NCI-H1092 (cell line): ENCODE data around the gene MSRB3.
"Not testable (repeated sequence)": the region's sequence is repeated elsewhere in the genome, so short reads cannot be mapped to it uniquely, and the experiment has no call there.

ENCODE experiments used
- DNase-seq: peaks from one replicate; lab custom pipeline; 2025; lab: John Stamatoyannopoulos, UW

MSRB3 gene

GRCh38 chr12:65292241-65292640, 13.8 kb downstream of the MSRB3 start:
- DNase-seq = no peak

GRCh38 chr12:65293735-65294134, 15.3 kb downstream of the MSRB3 start:
- no peak for DNase-seq

DNA sequence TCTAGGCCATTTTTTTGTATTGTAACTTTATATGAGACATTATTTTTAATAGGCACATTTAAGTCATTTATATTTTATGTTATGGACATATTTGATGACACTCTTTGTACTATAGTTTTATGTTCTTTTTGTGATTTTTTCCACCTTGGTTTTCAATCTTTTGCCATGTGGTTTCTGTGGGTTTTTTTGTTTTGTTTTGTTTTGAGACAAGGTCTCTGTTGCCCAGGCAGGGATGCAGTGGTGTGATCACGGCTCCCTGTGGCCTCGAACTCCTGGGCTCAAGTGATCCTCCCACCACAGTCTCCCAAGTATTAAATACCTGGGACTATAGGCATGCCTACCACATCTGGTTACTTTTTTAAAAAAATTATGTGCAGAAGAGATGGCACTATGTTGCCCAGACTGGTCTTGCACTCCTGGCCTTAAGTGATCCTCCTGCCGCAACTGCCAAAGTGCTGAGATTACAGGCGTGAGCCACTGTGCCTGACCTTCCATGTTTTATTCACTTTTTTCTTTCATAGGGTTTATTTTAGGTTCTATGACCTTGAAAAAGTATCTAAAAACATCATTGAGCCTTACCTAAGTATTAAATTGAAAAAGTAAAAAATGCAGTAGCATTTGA, 16.3 kb downstream of the MSRB3 start:
- no peak for DNase-seq

- DNase-seq = no peak
Observed at GRCh38 chr12:65296508-65297265, 18.2 kb downstream of the MSRB3 start.

- no peak for DNase-seq
Observed at GRCh38 chr12:65300097-65300496, 21.6 kb downstream of the MSRB3 start.

DNA sequence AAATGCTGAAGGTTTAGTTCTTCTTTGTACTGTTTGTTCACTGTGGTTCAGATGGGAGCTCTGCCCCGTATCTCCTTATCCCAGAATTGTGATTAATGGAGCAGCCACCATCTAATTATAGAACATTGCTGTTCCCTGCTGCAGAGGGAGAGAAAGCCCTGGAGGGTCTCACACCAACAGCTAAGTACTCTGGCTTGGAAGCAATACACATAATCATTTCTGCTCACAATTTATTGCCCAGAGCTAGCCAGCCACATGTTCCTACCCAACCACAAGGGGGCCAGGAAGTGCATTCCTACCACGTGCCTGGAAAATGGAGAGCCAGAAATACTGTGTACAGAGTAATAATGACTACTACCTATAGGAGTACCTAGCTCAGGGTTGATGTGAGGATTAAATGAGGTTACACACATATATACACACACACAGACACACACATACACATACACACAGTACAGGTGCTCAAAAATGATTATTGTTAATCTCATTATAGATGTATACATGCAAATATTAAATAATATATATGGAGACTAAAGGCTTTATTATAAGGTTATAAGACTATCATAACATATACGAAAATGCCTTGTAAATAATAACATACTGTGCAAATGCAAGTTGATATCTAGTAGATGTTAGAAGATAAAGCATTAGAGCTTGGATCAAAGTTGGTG, 22.3 kb downstream of the MSRB3 start:
- no peak for DNase-seq

DNA sequence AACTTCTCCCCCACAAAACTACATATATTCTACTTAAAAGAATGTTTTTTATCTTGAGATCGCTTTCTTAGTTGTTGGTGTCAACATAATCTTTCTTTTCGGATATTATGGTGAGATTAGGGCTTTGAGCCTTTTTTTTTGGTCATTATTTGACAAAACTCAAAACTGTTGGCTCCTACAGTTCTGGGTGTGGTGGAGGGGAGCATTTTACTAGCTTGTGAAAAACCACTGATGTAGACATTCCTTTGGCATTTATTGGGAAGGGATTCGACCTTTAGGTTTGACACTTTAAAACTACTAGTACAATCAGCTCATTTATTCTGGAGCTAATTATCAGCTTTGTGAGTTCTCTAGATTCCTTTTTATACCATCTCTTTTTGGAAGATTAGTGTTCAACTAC, 24.4 kb downstream of the MSRB3 start:
- DNase-seq = no peak

- DNase-seq = no peak
Observed at GRCh38 chr12:65305346-65305950, 27.0 kb downstream of the MSRB3 start.

DNA sequence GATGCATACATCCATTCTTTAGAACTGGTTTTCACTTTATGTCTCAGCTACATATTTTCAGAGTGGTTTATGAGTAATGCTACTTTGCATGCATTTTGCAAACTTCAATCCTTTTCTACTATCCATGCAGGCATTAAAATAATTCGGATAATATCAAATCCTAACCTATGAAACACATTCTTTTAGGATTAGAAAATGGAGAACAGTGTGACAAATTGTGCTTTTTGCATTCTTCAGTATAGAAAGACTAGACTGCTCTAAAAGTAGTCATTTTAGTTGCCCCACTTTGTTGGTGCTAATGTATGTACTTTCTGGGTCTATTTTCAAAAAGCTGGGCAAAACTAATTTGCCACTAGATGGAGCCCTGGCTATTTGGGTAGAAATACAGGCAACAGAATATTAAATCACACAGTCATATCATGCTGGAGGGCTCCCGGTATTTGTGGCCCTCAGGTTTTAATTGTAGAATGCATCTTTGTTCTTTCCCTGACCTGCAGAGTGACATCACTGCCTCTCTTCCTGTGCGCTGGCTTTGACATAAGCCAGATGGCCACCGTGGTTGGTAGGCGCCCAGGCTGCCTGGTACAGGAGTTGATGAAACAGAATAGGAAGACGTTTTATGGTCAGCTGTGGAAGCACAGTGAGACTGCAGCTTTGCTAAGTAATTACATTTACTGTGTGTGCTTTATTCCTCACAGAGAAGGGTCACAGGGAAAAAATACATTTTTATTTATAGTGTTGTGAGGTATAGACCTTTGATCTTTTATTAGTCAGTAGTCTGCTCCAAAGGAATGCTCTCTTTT, 28.1 kb downstream of the MSRB3 start:
- no peak for DNase-seq

DNA sequence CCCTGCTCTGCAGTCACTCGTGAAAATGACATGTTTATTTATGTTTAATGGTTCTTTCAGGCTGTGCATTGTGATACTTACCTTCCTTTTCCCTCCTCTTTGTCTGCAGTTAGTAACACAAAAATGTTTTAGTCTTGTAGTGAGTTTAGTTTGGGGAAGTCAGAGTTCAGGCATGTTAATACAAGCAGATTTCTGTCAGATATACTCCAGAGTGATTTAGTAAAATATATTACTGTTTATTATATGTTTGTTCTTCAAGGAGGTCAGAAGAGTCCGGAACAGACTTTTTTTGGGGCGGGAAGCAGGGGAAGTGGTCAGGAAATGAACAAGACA, 28.7 kb downstream of the MSRB3 start:
- DNase-seq = no peak

- no peak for DNase-seq
Observed at GRCh38 chr12:65308006-65308405, 29.5 kb downstream of the MSRB3 start.

DNA sequence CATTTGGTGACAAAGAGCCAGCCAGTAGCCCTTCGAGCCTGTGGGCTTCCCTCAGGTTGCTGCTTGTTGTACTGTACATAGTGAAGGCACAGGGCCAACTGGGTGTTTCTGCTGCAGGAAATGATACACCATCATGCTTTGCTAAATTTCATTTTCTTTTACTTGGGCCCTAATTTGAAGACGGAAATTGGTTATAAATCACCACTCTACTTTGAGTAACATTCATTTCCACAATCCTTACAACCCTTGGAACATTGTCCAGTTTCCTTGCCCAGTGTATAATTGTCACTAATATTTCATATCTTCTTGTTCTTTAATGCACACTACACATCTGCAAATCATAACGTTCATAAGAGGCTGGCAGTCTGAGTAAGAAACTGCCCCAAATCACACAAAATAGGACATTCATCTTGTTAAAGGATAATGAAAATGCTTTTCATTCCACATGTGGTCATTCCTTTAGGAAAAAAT, 30.2 kb downstream of the MSRB3 start:
- DNase-seq = no peak

- DNase-seq = no peak
Observed at GRCh38 chr12:65311260-65311659, 32.8 kb downstream of the MSRB3 start.

GRCh38 chr12:65313719-65314317, 35.3 kb downstream of the MSRB3 start:
- no peak for DNase-seq

GRCh38 chr12:65315238-65315637, 36.8 kb downstream of the MSRB3 start:
- DNase-seq = not testable (repeated sequence)

GRCh38 chr12:65318186-65318685, 39.8 kb downstream of the MSRB3 start:
- DNase-seq = no peak

GRCh38 chr12:65319688-65320200, 41.3 kb downstream of the MSRB3 start:
- no peak for DNase-seq

DNA sequence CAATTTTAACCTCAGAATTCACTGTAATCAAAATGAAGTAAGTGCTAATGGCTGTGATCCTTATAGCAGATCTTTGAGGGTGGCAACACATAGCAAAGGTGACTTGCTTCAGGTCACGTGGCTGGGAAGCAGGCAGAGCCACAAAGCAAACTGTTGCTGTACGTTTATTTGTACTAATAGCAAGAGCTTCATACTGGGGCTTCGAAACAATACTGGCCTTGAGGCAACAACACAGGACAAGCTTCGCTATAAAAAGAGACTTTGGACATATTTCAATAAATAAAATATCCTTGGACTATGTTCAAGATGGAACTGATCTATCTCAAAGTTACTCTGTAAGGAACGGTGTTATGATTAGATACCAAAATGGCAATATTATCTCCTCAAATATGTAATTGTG, 44.6 kb downstream of the MSRB3 start:
- DNase-seq = no peak

DNA sequence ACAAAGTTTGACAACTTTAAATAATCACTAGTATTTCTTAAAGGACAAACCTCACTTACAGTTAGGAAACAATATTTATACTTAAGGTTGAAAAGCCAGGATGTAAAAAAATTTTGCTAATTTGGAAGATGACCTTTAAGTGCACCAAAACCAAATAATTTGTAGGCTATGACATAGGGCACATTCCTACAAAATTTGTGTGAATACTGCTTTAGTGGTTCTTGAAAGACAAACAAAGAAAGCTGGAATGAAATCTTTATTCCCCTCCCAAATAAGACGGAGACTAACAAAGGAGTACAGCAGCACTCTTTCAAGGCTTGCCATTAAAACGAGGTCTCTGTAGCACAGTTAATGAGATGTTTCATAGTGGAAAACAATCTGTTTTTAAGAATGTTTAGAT, 45.6 kb downstream of the MSRB3 start:
- DNase-seq = no peak

DNA sequence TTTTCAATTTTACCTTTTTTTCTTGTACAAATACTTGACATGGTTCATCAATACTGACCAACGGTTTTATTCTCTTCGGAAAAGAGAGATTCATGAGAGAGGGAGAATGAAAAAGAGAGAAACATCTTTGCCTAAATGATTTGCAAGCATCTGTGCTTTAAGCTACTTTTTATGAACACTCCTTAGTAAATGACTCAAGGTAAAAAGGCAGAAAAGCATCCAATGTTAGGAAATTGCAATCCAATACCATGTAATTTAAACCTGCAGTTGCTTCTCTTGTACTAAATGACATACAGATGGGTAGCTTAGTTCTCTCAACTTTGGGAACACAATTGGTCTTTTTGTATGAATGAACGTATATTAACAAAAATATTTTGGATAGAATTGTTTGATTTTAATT, 46.1 kb downstream of the MSRB3 start:
- DNase-seq = no peak

GRCh38 chr12:65325183-65325582, 46.7 kb downstream of the MSRB3 start:
- DNase-seq = no peak
